Suprapubic skin (tissue), 4 donors: Measurements from ENCODE around the gene EPB41L2. TPM values are rescaled to one million over a fixed set of nuclear protein-coding genes. Genes with fewer than 3 reads are reported as not detected.
"Not testable (repeated sequence)": the region's sequence is repeated elsewhere in the genome, so short reads cannot be mapped to it uniquely, and the experiment has no call there.

Experiments
- DNase-seq, 2 donors: peaks; one replicate each; pipeline ENCODE4 v3.0.0-alpha.2; 2019; ENCODE audit warnings: low spot score in 2 of 2
- H3K27ac ChIP-seq: fragments of 200-600 bp; sonication (generic); one replicate; pipeline ENCODE4 v1.5.1; 2019
- H3K27me3 ChIP-seq: fragments of 200-600 bp; sonication (generic); one replicate; pipeline ENCODE4 v1.5.1; 2019
- H3K36me3 ChIP-seq: fragments of 200-600 bp; sonication (generic); one replicate; pipeline ENCODE4 v1.5.1; 2019
- H3K4me1 ChIP-seq: fragments of 200-600 bp; sonication (generic); one replicate; pipeline ENCODE4 v1.5.1; 2019
- H3K4me3 ChIP-seq: fragments of 200-600 bp; sonication (generic); one replicate; pipeline ENCODE4 v1.5.1; 2019; ENCODE audit warnings: mild to moderate bottlenecking
- H3K9me3 ChIP-seq: fragments of 200-600 bp; sonication (generic); one replicate; pipeline ENCODE4 v1.5.1; 2019
- CTCF ChIP-seq, 2 donors: fragments of 200-600 bp in 1 of 2; fragments of 450-650 bp in 1 of 2; sonication (generic) in 1 of 2; IDR thresholded peaks; one replicate each; pipeline ENCODE4 v1.5.1; 2016 to 2019; ENCODE audit warnings: antibody characterized with exemption in 2 of 2, mild to moderate bottlenecking in 1 of 2, moderate library complexity in 1 of 2
- EP300 ChIP-seq: sonication (generic); formaldehyde crosslinking; IDR thresholded peaks from one replicate; pipeline ENCODE4 v1.6.1; 2017; ENCODE audit warnings: antibody characterized with exemption
- POLR2A ChIP-seq, 2 donors: fragments of 450-650 bp; IDR thresholded peaks; one replicate each; pipeline ENCODE4 v1.6.1; 2017; ENCODE audit warnings: antibody characterized with exemption in 2 of 2, mild to moderate bottlenecking in 2 of 2, moderate library complexity in 2 of 2
- POLR2AphosphoS5 ChIP-seq, 3 donors: sonication (generic); formaldehyde crosslinking; IDR thresholded peaks; one replicate each; pipeline ENCODE4 v1.6.1; 2017; ENCODE audit warnings: antibody characterized with exemption in 3 of 3
- WGBS: methylation state at CpG from one replicate; pipeline ENCODE4 v1.1.5; 2018; 5-methylcytosine and 5-hydroxymethylcytosine counted together
- total RNA-seq, 4 donors: library from RNA; depleted of rRNA; stranded (reverse); fragments of >200 nt; gene quantifications; one replicate each; pipeline ENCODE4 v1.1.0, GENCODE V29; 2016

EPB41L2 gene
- total RNA-seq, 4 donors from 2014 or later = 11.4 to 26.8 (median 15.4) TPM

- H3K36me3 ChIP-seq = no peaks in the 10 kb centered on the region
- no peak for DNase-seq
- WGBS = 36% methylated on average over 2 of the region's 2 CpGs
- H3K4me3 ChIP-seq = no peak overlapping the region
- TF ChIP-seq POLR2AphosphoS5 (IDR thresholded peaks at IDR 0.05) (no peak), CTCF (IDR thresholded peaks at IDR 0.05) (no peak), EP300 (no peak), POLR2A (IDR thresholded peaks at IDR 0.05) (no peak)
- no peaks in the 10 kb centered on the region for H3K9me3 ChIP-seq
- peaks cover 29% of the 10 kb centered on the region for H3K4me1 ChIP-seq
- H3K27me3 ChIP-seq = no peaks in the 10 kb centered on the region
- H3K27ac ChIP-seq = no peak overlapping the region
Measured at GRCh38 chr6:131013495-131013894, 49.5 kb downstream of the EPB41L2 start.

GRCh38 chr6:131009790-131010189, 53.3 kb downstream of the EPB41L2 start:
- TF ChIP-seq POLR2AphosphoS5 (IDR thresholded peaks at IDR 0.05) (no peak), EP300 (no peak), POLR2A (IDR thresholded peaks at IDR 0.05) (no peak), CTCF (IDR thresholded peaks at IDR 0.05) (no peak)
- Histone ChIP-seq H3K36me3 (no peaks in the 10 kb centered on the region), H3K9me3 (peaks cover 5% of the 10 kb centered on the region), H3K4me1 (peaks cover 21% of the 10 kb centered on the region), H3K27ac (no peak overlapping the region), H3K4me3 (no peak overlapping the region), H3K27me3 (no peaks in the 10 kb centered on the region)
- 95% methylated on average over 2 of the region's 2 CpGs for WGBS
- no peak for DNase-seq

- not testable (repeated sequence) for H3K27me3 ChIP-seq, DNase-seq, H3K27ac ChIP-seq, H3K9me3 ChIP-seq, H3K4me3 ChIP-seq, H3K36me3 ChIP-seq
- WGBS = 92% methylated on average over 2 of the region's 2 CpGs
- H3K4me1 ChIP-seq = peaks cover 12% of the 10 kb centered on the region
Measured at GRCh38 chr6:131008965-131009364, 54.1 kb downstream of the EPB41L2 start.

- H3K4me3 ChIP-seq, DNase-seq, H3K27me3 ChIP-seq, H3K4me1 ChIP-seq, H3K9me3 ChIP-seq, H3K27ac ChIP-seq, H3K36me3 ChIP-seq: not testable (repeated sequence)
- 85% methylated on average over 5 of the region's 5 CpGs for WGBS
Measured at GRCh38 chr6:131007964-131008363, 55.1 kb downstream of the EPB41L2 start.

- TF ChIP-seq CTCF (IDR thresholded peaks at IDR 0.05) (no peak), EP300 (no peak), POLR2AphosphoS5 (IDR thresholded peaks at IDR 0.05) (no peak), POLR2A (IDR thresholded peaks at IDR 0.05) (no peak)
- DNase-seq = no peak
- Histone ChIP-seq H3K27me3 (no peaks in the 10 kb centered on the region), H3K36me3 (no peaks in the 10 kb centered on the region), H3K9me3 (peaks cover 5% of the 10 kb centered on the region), H3K4me1 (no peaks in the 10 kb centered on the region), H3K4me3 (no peak overlapping the region), H3K27ac (no peak overlapping the region)
- 92% methylated on average over 5 of the region's 5 CpGs for WGBS
Measured at GRCh38 chr6:131007286-131007685, 55.8 kb downstream of the EPB41L2 start.

GRCh38 chr6:131005439-131006016, 57.5 kb downstream of the EPB41L2 start:
- no peaks in the 10 kb centered on the region for H3K27me3 ChIP-seq
- TF ChIP-seq CTCF (IDR thresholded peaks at IDR 0.05) (no peak), EP300 (no peak), POLR2A (IDR thresholded peaks at IDR 0.05) (no peak), POLR2AphosphoS5 (IDR thresholded peaks at IDR 0.05) (no peak)
- no peak overlapping the region for H3K4me3 ChIP-seq
- peaks cover 5% of the 10 kb centered on the region for H3K9me3 ChIP-seq
- no peaks in the 10 kb centered on the region for H3K36me3 ChIP-seq
- no peak overlapping the region for H3K27ac ChIP-seq
- WGBS = 83% methylated on average over 3 of the region's 3 CpGs
- DNase-seq = no peak
- H3K4me1 ChIP-seq = no peaks in the 10 kb centered on the region
